ENCODE results near the gene JAKMIP2. TPM values are rescaled to one million over a fixed set of nuclear protein-coding genes. Genes with fewer than 3 reads are reported as not detected.
"Not testable (repeated sequence)": the region's sequence is repeated elsewhere in the genome, so short reads cannot be mapped to it uniquely, and the experiment has no call there.

Gene JAKMIP2
- total RNA-seq, 2 experiments from 2014 or later, result 4.5 to 4.9 TPM

DNA sequence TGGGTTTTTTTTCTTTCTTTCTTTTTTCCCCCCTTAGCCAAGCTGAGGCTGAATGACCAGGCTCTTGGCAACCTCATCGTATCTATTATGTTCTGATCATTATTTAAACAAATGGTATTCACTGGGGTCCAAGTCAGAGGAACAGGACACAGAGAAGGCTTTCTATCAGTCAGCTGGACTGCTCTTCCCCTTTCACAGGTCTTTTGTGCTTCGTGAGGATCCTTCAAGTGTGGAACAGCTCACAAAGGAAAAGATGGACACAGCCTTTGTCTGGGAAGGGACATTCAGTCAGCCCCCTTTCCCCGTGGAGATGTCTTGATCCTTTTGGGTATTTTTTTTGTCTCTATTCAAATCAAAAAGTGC, 218.4 kb downstream of the JAKMIP2 start:
- no peak overlapping the region for H3K27ac Mint-ChIP-seq
- ATAC-seq (ENCODE audit: low read depth), result no peak

DNA sequence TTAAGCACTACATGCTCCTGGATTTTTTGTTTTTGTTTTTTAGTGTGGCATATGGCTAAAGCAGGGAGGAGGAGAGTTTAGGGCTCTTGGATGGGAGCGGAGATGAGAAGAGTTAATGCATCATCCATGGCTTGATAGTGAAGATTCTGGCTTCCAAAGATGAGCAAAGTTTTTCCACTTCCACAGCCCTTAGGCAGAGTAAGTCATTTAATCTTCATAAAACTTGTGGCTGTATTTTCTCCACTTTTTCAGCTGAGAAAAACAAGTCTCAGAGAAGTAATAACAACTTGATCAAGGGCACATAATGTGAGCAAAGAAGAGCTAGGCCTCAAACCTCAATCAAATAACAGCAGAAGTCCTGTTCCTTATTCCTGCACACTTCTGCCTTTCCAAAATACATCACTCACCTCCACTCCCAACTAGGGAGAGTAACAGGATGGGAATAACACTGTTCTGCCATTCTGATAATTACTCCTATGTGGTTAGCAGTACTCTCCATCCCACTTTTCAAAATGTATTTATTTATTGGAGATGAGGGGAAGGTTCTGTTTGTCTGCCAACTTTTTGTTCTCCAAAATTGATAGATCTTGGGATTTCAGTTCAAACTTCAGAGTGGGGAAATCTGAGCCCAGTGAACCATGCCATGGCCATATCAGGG, 218.9 kb downstream of the JAKMIP2 start:
- no peaks in the 10 kb centered on the region for H3K4me1 Mint-ChIP-seq
- DNase-seq (no peak), ATAC-seq (ENCODE audit: low read depth) (no peak)
- H3K27ac Mint-ChIP-seq, result no peak overlapping the region
- POLR2A ChIA-PET, result no interaction called here
- no peaks in the 10 kb centered on the region for H3K27me3 Mint-ChIP-seq
- H3K9me3 Mint-ChIP-seq, result no peaks in the 10 kb centered on the region
- H3K4me3 Mint-ChIP-seq, result no peak overlapping the region
- no peaks in the 10 kb centered on the region for H3K36me3 Mint-ChIP-seq

More for the DNA sequence above, 218.4 kb downstream of the JAKMIP2 start:
- no peaks in the 10 kb centered on the region for H3K27me3 Mint-ChIP-seq
- no peak for DNase-seq
- no peaks in the 10 kb centered on the region for H3K4me1 Mint-ChIP-seq
- no peak overlapping the region for H3K4me3 Mint-ChIP-seq
- H3K36me3 Mint-ChIP-seq, result no peaks in the 10 kb centered on the region
- POLR2A ChIA-PET, result no interaction called here
- H3K9me3 Mint-ChIP-seq, result no peaks in the 10 kb centered on the region

DNA sequence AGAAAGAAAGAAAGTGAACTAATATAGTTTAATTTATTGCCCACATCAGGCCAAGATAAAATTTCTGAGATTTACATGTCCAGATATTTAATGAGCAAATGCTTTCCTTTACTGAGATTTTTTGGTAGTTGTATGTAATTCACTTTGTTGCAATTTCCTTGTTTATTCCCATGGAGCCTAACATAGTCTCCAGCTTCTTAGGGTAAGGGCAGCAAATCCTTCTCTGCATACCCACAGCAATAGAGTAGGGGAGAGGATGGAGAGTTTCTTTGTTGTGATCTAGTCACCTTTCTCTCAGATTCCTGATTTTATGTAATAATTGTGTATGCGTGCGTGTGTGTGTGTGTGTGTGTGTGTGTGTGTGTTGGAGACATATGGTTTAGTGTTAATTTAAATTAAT, 221.1 kb downstream of the JAKMIP2 start:
- POLR2A ChIA-PET, result no interaction called here
- Mint-ChIP-seq H3K4me3 (no peak overlapping the region), H3K27ac (no peak overlapping the region), H3K27me3 (no peaks in the 10 kb centered on the region), H3K9me3 (no peaks in the 10 kb centered on the region), H3K4me1 (no peaks in the 10 kb centered on the region), H3K36me3 (no peaks in the 10 kb centered on the region)
- ATAC-seq (ENCODE audit: low read depth) (no peak), DNase-seq (no peak)

DNA sequence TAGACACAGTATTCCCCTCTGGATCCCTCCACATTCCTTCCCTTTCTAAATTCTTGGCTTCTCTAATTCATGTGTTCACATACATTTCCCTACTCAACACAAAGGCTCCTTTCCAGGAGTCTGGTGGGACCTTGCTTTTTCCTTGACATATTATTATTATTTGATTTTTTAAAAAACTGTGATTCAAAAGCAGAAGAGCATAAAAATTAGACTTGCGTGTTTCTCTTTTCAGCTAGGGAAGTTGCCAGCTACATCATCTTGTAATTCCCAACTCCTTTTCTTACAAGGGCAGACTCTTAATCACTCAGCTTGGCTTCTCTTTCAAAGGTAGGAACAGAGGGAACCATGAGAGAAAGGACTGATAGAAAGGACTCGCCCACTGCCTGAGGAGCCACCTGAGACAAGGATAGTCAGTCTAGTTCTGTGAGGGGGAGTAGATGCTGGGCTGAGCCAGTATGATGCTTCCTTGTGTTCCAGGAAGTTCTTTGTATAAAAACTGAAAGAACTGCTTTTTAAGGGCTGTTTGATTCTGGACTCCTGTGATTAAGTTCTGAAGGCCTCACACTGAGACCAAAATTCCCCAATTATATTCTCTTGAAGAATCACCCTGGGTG, 221.7 kb downstream of the JAKMIP2 start:
- no peak for DNase-seq
- Mint-ChIP-seq H3K27me3 (no peaks in the 10 kb centered on the region), H3K4me1 (no peaks in the 10 kb centered on the region), H3K4me3 (no peak overlapping the region), H3K9me3 (no peaks in the 10 kb centered on the region), H3K36me3 (no peaks in the 10 kb centered on the region), H3K27ac (no peak overlapping the region)
- ATAC-seq (ENCODE audit: low read depth), result no peak
- POLR2A ChIA-PET, result no interaction called here

DNA sequence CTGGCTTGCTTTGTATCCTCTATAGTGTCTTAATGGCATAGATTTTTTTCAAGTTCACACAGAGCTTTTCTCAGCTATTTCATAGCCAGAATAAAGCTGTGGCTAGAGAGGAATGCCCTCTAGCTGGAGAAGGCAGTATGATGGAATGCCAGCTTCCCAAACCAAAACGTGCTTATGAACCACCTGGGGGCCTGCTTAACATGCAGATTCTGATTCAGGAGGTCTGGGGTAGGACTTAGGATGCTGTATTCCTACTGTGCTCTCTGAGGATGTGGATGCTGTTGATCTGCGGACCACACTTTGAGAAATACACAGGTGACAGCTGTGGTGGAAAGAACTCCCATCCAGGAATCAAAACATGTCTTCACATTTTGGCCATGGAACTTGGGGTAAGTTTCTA, 222.8 kb downstream of the JAKMIP2 start:
- H3K27ac Mint-ChIP-seq, result no peak overlapping the region
- H3K9me3 Mint-ChIP-seq, result no peaks in the 10 kb centered on the region
- no peak overlapping the region for H3K4me3 Mint-ChIP-seq
- ATAC-seq (ENCODE audit: low read depth) (no peak), DNase-seq (no peak)
- no peaks in the 10 kb centered on the region for H3K4me1 Mint-ChIP-seq
- no peaks in the 10 kb centered on the region for H3K27me3 Mint-ChIP-seq
- POLR2A ChIA-PET, result no interaction called here
- no peaks in the 10 kb centered on the region for H3K36me3 Mint-ChIP-seq

DNA sequence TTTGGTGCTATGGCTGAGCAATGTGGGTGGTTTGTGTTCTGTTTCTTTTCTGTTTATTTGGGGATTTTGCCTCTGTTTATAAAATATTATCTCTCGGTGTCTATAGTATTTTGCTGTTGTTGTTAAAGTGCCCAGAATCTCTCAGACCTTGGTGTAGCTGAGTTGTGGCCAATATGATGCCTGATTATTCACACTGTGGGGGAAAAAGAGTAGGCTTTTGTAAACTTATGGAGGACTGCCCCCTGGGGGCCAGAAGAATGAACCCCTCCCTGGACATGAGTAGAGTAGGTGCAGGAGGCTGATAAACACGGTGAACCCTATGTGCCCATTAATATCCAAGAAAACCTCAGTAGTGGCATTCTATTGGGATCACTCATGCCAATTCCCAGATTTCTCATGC, 223.7 kb downstream of the JAKMIP2 start:
- DNase-seq (no peak), ATAC-seq (ENCODE audit: low read depth) (no peak)
- Mint-ChIP-seq H3K27ac (no peak overlapping the region), H3K36me3 (no peaks in the 10 kb centered on the region), H3K4me3 (no peak overlapping the region), H3K9me3 (no peaks in the 10 kb centered on the region), H3K27me3 (no peaks in the 10 kb centered on the region), H3K4me1 (no peaks in the 10 kb centered on the region)
- POLR2A ChIA-PET, result no interaction called here

DNA sequence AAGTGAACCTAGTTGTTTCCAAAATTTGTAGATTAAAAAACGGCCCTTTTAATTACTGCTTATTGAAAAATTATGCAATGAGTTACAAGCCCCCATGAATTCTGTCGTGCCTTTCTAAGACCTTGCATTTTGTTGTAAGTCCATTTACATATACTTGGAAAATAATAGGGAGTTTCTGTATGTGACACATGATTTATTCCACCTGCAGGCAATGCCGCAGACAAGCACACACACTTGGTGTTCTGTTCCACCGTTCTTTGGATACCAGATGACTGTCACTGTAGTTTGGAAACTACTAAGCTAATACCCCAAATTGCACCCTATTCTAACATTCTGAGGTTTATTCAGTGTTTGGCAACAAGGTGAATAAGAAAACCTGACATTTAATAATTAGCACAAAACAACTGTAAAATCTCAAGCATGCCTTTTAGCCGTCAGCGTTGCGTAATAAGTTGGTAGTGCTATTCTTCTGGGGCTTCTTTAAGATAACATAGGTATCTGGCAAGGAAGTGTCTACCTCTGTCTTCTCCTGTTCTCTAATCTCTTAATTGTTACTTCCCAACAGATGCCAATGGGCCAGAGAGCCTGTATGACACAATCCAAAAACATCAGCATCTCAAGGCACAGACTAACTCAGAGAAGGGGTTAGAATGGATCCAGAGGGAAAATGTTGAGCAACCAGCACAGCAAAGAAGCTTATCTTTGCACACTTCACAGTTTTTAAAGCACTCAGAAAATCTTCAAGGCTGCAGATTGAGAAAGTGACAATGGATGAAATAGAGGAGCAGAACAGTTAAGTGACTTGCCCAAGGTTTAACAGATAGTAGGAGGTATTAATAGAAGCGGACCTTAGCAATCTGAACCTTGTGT, 224.4 kb downstream of the JAKMIP2 start:
- ATAC-seq (ENCODE audit: low read depth), result no peak

DNA sequence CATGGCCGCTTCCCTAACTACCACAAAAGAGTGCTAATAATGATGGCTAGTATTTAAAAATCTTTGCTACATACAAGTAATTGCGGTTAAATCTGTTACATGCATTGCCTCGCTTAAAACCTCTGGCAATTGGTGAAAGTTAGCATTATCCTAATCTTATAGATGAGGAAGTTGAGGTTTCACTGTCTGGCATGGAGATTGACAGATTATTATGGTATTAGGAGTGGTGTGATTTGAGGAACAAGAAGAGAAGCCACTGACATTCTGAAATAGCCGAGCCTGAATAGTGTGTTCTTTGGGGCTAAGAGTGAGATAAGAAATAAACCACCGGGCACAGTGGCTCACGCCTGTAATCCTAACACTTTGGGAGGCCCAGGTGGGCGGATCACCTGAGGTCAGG, 227.4 kb downstream of the JAKMIP2 start:
- Mint-ChIP-seq H3K27me3 (no peaks in the 10 kb centered on the region), H3K36me3 (no peaks in the 10 kb centered on the region), H3K9me3 (no peaks in the 10 kb centered on the region), H3K4me3 (no peak overlapping the region), H3K4me1 (no peaks in the 10 kb centered on the region), H3K27ac (no peak overlapping the region)
- POLR2A ChIA-PET, result no interaction called here
- no peak for ATAC-seq (ENCODE audit: low read depth)
- no peak for DNase-seq

More for the DNA sequence above, 224.4 kb downstream of the JAKMIP2 start:
- Mint-ChIP-seq H3K27ac (no peak overlapping the region), H3K27me3 (no peaks in the 10 kb centered on the region), H3K4me3 (no peak overlapping the region), H3K36me3 (no peaks in the 10 kb centered on the region), H3K4me1 (no peaks in the 10 kb centered on the region), H3K9me3 (no peaks in the 10 kb centered on the region)
- POLR2A ChIA-PET, result no interaction called here
- no peak for DNase-seq

DNA sequence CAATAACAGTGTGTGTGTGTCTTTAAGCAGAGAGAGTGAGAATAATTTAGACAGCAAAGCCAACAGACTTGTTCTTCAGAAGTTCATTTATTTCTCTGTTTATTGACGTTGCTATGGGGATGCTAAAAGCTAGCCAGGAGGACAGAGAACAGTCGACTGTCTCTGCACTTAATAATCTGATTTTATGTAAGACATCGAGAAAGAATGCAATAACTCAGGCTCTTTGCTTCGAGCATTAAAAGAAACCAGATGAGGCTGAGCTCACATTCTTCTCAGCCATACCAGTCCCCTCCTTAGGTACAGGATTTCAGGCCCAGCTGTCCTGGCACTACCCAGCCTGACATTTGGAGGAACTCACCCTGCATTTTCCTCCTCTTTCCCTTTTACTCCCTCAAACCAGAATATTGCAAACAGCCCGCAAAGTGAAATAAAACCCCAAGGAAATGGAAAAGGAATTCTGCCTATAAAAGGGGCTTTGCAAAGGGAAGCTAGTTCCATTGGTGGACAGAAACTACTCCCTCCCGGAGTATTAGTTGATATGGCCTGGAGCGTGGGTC, 228.2 kb downstream of the JAKMIP2 start:
- no peaks in the 10 kb centered on the region for H3K27me3 Mint-ChIP-seq
- H3K9me3 Mint-ChIP-seq, result peaks cover 4% of the 10 kb centered on the region
- H3K36me3 Mint-ChIP-seq, result no peaks in the 10 kb centered on the region
- H3K4me3 Mint-ChIP-seq, result no peak overlapping the region
- H3K27ac Mint-ChIP-seq, result no peak overlapping the region
- ATAC-seq (ENCODE audit: low read depth), result no peak
- POLR2A ChIA-PET, result no interaction called here
- DNase-seq, result no peak
- no peaks in the 10 kb centered on the region for H3K4me1 Mint-ChIP-seq

DNA sequence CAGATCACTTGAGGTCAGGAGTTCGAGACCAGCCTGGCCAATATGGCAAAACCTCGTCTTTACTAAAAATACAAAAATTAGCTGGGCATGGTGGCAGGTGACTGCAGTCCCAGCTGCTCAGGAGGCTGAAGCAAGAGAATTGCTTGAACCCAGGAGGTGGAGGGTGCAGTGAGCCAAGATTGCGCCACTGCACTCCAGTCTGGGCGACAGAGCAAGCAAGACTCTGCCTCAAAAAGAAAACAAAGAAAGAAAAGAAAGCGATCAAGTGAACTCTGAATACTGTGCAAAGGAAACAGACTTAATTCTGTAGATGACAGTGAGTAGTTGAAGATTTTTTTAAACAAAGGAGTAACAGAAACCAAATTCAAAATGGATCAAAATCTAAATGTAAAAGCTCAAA, 228.7 kb downstream of the JAKMIP2 start:
- DNase-seq; POLR2A ChIA-PET; H3K4me3 Mint-ChIP-seq; H3K27ac Mint-ChIP-seq; H3K4me1 Mint-ChIP-seq; ATAC-seq (ENCODE audit: low read depth); H3K36me3 Mint-ChIP-seq; H3K27me3 Mint-ChIP-seq; H3K9me3 Mint-ChIP-seq: not testable (repeated sequence)

DNA sequence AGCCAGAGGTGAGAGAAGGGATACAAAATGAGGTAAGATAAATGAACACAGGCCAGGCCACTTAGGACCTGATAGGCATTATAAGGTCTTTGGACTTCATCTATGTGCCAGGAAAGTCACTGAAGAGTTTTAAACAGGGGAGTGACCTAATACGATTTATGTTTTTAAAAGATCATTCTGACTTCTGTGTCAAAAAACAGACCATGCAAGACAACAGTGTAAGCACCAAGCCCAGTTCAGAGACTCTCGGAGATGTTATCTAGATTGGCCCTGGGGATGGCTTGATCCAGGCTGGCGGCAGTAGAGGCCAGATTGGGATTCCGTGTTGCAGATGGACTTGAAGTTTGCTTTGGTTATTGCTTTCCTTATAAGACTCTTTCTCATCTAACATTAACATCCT, 229.6 kb downstream of the JAKMIP2 start:
- POLR2A ChIA-PET, result no interaction called here
- peaks cover 4% of the 10 kb centered on the region for H3K9me3 Mint-ChIP-seq
- H3K4me3 Mint-ChIP-seq, result no peak overlapping the region
- no peaks in the 10 kb centered on the region for H3K36me3 Mint-ChIP-seq
- no peak for ATAC-seq (ENCODE audit: low read depth)
- no peak overlapping the region for H3K27ac Mint-ChIP-seq
- H3K27me3 Mint-ChIP-seq, result no peaks in the 10 kb centered on the region
- DNase-seq, result no peak
- H3K4me1 Mint-ChIP-seq, result no peaks in the 10 kb centered on the region

DNA sequence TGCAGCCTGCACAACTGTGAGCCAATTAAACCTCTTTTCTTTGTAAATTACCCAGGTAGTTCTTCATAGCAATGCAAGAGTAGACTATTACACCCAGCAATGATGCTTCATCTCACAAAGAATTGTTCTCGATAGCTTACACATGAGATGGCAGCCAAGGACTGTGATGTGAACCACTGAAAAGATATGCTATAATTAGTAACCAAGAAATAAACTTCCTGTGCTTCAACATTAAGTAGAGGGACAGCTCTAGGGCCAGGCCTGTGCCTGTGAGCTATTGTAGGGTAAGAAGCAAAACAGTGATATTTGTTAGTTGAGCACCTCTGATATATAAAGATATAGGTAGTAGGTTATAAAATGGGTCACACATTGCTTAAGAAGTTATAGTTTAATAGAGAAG, 230.9 kb downstream of the JAKMIP2 start:
- Mint-ChIP-seq H3K9me3 (peaks cover 4% of the 10 kb centered on the region), H3K4me3 (no peak overlapping the region), H3K36me3 (no peaks in the 10 kb centered on the region), H3K4me1 (no peaks in the 10 kb centered on the region), H3K27ac (no peak overlapping the region), H3K27me3 (no peaks in the 10 kb centered on the region)
- ATAC-seq (ENCODE audit: low read depth), result no peak
- DNase-seq, result no peak
- POLR2A ChIA-PET, result no interaction called here

DNA sequence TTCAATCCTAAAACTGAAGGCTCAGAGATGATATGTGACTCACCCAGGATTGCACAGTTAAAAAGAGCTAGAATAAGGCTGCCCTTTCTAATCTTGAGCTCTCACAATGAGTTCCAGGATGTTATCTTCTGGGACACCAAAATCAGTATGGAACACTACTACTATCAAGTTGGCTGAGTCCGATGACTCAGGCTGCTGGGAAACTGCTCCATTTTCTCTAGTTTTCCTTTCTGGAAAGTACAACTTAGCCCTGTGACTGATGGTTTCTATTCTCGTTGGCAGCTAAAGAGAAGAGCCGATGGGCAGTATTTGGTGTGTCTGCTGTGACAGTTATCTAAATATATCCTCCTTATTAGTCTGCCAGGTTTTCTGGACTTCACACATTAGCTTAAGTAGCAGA, 234.8 kb downstream of the JAKMIP2 start:
- H3K4me1 Mint-ChIP-seq, result no peaks in the 10 kb centered on the region
- POLR2A ChIA-PET, result no interaction called here
- H3K36me3 Mint-ChIP-seq, result no peaks in the 10 kb centered on the region
- no peak overlapping the region for H3K27ac Mint-ChIP-seq
- peaks cover 4% of the 10 kb centered on the region for H3K9me3 Mint-ChIP-seq
- DNase-seq, result no peak
- H3K27me3 Mint-ChIP-seq, result no peaks in the 10 kb centered on the region
- ATAC-seq (ENCODE audit: low read depth), result no peak
- H3K4me3 Mint-ChIP-seq, result no peak overlapping the region

DNA sequence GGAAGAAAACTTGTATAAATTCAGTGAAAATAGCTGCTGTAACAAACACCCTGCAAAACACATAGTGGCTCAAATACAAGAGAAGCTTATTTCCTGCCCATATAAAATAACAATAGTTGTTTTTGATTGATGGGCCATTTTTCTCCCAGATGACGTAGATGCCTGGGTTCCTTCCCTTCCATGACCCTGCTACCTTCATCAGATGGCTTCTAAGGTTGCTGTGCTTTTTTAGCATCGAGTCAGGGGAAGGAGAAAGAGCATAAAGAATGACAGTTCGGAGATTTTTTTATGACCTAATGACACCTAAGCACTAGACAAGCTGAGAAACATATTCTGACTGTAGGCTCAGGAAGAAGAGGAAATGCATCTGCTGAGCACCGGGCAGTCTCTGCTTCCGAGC, 238.0 kb downstream of the JAKMIP2 start:
- Mint-ChIP-seq H3K36me3 (no peaks in the 10 kb centered on the region), H3K4me3 (no peak overlapping the region)
- POLR2A ChIA-PET, result no interaction called here

More for the DNA sequence above, 238.0 kb downstream of the JAKMIP2 start:
- no peaks in the 10 kb centered on the region for H3K27me3 Mint-ChIP-seq
- no peaks in the 10 kb centered on the region for H3K4me1 Mint-ChIP-seq
- H3K9me3 Mint-ChIP-seq, result peaks cover 2% of the 10 kb centered on the region
- DNase-seq, result no peak
- H3K27ac Mint-ChIP-seq, result no peak overlapping the region
- ATAC-seq (ENCODE audit: low read depth), result no peak
